HG02970 (cell line): ENCODE results near the gene SYTL3.

Experiments used
- ATAC-seq: cut with Tn5 transposase; IDR thresholded peaks from one replicate; pipeline ENCODE4 v1.9.1; 2021; ENCODE audit warnings: mild to moderate bottlenecking, moderate library complexity, moderate number of reproducible peaks; ENCODE audit not compliant: unreplicated experiment, low FRiP score

SYTL3 gene

GRCh38 chr6:158808442-158808833, 158.6 kb downstream of the SYTL3 start:
- ATAC-seq: no peak

- peak; percentile 58 for ATAC-seq
Measured at GRCh38 chr6:158808941-158809678, 159.3 kb downstream of the SYTL3 start.

GRCh38 chr6:158810155-158811095, 160.6 kb downstream of the SYTL3 start:
- no peak for ATAC-seq

- ATAC-seq: no peak
Measured at GRCh38 chr6:158812611-158813010, 162.8 kb downstream of the SYTL3 start.

GRCh38 chr6:158813032-158813431, 163.2 kb downstream of the SYTL3 start:
- no peak for ATAC-seq
